Measurements from ENCODE around the gene NFKB1. TPM values are rescaled to one million over a fixed set of nuclear protein-coding genes. Genes with fewer than 3 reads are reported as not detected.
"Not testable (repeated sequence)": the region's sequence is repeated elsewhere in the genome, so short reads cannot be mapped to it uniquely, and the experiment has no call there.

NFKB1 gene
- 28.1 TPM for polyA plus RNA-seq (2013, experiment 1 of 2; ENCODE audit: insufficient read length)
- polyA plus RNA-seq (2013, experiment 2 of 2; ENCODE audit: insufficient read length): 27.2 TPM

GRCh38 chr4:102500696-102501446 lies at the start of gene NFKB1:
Gene NFKB1, plus strand, starts transcription at chr4:102501359. Its CDS starts 24,160 bp downstream, at chr4:102525519.
- peak; percentile 80 for DNase-seq

DNA sequence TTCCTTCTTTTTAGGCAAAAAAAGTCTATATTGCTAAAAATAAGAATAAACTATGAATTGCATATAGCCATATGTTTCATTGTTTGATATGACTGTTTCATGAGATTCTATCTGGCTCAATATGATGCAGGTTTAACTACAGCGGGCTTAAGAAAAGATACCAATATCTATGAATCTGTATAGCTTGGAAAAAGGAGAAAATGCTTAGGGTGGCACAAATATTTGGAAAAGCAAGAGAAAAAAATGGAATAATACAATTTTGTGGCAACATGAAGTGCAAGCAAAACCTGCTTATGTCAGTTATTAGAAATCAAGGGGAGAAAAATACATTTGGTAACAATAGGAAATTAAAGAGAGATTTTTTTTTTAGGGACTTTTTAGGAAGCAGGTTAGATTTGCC lies 48.3 kb upstream of the NFKB1 start:
- no peak for DNase-seq

GRCh38 chr4:102453827-102454226 lies 47.3 kb upstream of the NFKB1 start:
- no peak for DNase-seq

DNA sequence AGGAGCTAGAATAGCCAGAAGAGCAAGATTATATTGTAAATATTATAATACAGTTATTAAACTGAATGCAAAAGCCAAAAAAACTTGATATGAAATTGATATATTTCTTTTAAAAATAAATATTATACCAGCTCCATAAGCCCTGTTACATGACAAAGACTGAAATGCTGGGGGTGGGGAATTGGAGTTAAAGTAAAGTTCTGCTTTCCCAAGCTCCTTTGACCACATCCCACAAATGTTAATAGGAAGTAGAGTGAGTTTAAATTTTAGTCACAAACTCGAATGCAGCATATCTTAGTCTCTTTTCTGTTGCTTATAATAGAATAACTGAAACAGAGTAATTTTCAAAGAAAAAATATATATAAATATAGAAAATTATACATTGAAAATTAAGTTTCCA lies 46.9 kb upstream of the NFKB1 start:
- no peak for DNase-seq

DNA sequence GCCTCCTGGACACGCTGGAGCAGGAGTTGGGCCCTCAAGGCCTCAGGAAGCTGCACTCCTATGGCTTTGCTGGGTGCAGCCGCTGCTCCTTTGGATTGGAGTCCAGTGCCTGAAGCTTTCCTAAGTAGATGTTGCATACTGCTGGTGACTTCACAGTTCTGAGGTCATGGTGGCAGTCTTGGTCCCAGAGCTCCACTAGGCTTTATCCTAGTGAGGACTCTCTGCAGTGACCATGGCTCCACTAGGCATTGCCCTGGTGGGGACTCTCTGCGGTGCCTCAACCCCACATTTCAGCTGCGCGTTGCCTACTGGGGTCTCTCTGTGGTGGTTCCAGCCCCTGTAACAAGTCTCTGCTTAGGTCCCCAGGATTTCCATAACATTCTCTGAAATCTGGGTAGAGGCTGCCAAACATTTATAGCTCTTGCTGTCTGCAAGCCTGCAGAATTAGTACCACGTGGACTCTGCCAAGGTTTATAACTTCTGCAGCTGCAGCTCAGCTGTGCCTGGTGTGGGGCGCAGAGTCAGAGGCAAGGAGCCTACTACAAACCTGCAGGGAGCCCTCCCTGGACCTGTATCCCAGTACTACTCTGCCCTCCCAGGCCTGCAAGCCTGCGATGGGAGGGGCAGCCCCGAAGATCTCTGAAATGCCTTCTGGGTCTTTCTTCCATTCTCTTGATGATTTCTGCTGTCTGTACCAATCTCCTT lies 46.0 kb upstream of the NFKB1 start:
- DNase-seq: no peak

DNA sequence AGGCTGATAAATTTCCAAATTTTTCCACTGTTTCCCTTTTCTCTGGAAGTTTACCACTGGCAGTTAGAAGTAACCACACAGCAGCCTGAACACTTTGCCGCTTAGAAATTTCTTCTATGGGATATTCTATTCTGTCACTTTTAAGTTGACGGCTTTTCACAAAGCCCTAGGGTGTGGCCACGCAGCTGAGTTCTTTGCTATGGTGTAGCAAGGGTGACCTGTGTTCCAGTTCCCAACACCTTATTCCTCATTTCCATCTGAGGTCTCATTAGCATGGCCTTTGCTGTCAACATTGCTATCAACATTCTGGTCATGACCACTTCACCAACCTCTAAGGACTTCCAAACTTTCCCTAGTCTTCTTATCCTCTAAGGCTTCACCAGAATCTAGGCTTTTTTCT lies 45.4 kb upstream of the NFKB1 start:
- DNase-seq: no peak

DNA sequence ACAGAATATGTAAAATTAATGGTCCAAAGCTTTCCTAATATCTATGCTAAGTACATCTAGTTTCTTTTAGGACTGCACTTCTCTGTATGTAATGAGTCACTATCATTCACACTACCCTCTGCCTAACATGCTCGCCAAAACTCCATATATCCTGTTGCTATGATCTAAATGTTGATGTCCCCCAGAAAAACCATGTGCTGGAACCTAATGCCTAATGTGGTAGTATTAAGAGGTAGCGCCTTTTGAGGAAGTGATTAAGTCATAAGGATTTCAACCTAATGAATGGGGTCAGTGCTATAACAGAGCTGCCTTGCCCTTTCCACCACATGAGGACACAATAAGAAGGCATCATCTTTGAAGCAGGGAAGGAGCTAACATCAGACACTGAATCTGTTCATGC lies 34.9 kb upstream of the NFKB1 start:
- peak; percentile 22 for DNase-seq

GRCh38 chr4:102469806-102470205 lies 31.4 kb upstream of the NFKB1 start:
- no peak for DNase-seq

GRCh38 chr4:102472441-102473013 lies 28.6 kb upstream of the NFKB1 start:
- DNase-seq: no peak

- DNase-seq: no peak
Observed at GRCh38 chr4:102473476-102473875, 27.7 kb upstream of the NFKB1 start.

- no peak for DNase-seq
Observed at GRCh38 chr4:102474736-102475504, 26.2 kb upstream of the NFKB1 start.

DNA sequence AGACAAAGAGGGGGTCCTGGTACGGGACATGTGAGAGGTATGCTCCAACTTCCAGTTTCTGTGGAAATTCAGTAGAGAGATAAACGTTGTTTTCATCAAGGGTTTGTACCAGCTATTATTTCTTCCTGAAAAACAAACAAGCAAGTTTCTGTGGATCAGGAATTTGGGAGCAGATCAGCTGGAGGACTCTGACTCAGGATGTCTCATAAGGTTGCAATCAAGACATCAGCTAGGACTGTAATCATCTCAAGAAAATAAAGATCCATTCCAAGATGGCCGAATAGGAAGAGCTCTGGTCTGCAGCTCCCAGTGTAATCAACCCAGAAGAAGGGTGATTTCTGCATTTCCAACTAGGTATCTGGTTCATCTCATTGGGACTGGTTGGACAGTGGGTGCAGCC lies 23.5 kb upstream of the NFKB1 start:
- peak; percentile 43 for DNase-seq

DNA sequence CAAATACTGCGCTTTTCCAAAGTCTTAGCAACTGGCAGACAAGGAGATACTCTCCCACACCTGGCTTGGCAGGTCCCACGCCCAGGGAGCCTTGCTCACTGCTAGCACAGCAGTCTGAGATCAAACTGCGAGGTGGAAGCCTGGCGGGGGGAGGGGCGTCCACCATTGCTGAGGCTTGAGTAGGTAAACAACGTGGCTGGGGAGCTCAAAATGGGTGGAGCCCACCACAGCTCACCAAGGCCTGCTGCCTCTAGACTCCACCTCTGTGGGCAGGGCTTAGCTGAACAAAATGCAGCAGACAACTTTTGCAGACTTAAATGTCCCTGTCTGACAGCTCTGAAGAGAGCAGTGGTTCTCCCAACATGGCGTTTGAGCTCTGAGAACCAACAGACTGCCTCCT lies 23.0 kb upstream of the NFKB1 start:
- DNase-seq: no peak

GRCh38 chr4:102479832-102480231 lies 21.3 kb upstream of the NFKB1 start:
- DNase-seq: not testable (repeated sequence)

- no peak for DNase-seq
Observed at GRCh38 chr4:102483120-102483519, 18.0 kb upstream of the NFKB1 start.

GRCh38 chr4:102483990-102484692 lies 17.0 kb upstream of the NFKB1 start:
- not testable (repeated sequence) for DNase-seq

DNA sequence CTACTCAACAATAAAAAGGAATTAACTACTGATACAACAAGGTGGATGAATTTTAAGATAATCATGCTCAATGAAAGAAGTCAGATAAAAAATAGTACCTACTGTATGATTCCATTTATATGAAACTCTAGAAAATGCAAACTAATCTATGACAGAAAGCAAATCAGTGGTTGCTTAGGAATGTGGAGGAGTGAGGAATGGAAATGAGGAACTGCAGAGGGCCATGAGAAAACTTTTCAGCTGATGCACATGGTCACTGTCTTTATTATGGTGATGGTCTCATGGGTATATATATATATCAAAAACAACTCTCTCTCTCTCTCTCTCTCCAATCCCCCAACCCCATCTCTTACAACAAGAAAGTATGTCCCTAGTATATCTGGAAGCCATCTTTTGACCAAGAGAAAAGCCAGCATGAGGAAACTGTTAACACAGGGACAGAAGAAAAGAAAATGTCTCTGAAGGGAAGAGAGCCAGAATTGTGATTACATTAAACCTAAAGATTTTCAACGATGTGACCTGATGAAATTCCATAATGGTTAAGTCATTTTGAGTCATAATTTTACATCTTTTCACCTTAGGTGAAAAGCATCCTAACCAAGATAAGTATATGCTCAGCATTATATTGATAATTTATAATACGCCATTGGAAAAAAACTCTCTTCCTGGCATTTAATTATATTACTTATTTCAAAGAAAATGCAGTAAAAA lies 8.5 kb upstream of the NFKB1 start:
- DNase-seq: no peak

GRCh38 chr4:102493257-102493656 lies 7.9 kb upstream of the NFKB1 start:
- no peak for DNase-seq

GRCh38 chr4:102493794-102494193 lies 7.4 kb upstream of the NFKB1 start:
- DNase-seq: no peak

GRCh38 chr4:102494603-102495002 lies 6.6 kb upstream of the NFKB1 start:
- DNase-seq: no peak

DNA sequence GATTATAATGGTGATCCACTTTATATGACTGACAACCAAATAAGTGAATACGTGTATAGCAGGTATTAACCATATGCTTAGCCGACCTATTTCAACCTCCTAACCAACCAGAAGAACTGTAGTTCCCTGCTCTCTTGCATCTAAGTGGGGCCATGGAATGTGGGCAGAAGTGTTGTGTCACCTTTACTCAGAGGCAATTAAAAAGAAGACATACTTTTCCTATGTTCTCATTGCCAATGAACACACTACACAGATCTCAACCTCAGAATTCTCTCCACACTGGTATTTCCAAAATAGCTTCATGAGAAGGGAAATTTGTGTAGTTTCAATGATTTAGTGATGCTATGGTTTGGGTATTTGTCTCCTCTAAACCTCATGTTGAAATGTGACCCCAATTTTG lies 3.2 kb upstream of the NFKB1 start:
- DNase-seq: peak; percentile 23

GRCh38 chr4:102500352-102500695 lies 835 bp upstream of the NFKB1 start:
- DNase-seq: no peak

Data from fibroblast of skin of abdomen (primary cell).